Activated naive CD4-positive, alpha-beta T cell treated with Interleukin-2 at 50 U/mL for 16 hours (primary cell): ENCODE results near the gene OR5AN1.
"Not testable (repeated sequence)": the region's sequence is repeated elsewhere in the genome, so short reads cannot be mapped to it uniquely, and the experiment has no call there.

Source experiments
- DNase-seq: peaks from one replicate; pipeline ENCODE4 v3.0.0-alpha.2; 2020

The OR5AN1 gene, protein sequence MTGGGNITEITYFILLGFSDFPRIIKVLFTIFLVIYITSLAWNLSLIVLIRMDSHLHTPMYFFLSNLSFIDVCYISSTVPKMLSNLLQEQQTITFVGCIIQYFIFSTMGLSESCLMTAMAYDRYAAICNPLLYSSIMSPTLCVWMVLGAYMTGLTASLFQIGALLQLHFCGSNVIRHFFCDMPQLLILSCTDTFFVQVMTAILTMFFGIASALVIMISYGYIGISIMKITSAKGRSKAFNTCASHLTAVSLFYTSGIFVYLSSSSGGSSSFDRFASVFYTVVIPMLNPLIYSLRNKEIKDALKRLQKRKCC

DNA sequence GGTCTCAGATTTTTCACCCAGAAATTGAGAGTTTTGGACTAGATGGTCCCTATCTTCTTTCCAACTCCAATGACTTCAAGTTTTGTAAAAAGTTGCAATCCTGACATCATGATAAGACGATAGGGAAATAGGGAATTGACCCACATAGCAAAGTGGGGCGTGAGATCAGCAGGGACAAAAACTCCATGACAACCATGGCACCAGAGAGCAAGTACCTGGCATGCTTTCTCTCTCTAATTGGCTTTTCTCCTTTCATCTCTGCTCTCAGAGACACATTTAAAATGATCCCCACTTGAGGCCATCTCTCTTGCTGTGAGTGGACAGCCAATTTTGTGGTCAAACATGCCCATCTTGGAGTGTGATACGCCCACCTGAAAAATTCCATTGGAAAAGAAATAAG, at the start of gene OR5AN1:
Gene OR5AN1 (plus strand): TSS at position 301 of the 400 bp plus-strand sequence. CDS start 5,564 bp downstream, outside the sequence.
- DNase-seq: no peak

DNA sequence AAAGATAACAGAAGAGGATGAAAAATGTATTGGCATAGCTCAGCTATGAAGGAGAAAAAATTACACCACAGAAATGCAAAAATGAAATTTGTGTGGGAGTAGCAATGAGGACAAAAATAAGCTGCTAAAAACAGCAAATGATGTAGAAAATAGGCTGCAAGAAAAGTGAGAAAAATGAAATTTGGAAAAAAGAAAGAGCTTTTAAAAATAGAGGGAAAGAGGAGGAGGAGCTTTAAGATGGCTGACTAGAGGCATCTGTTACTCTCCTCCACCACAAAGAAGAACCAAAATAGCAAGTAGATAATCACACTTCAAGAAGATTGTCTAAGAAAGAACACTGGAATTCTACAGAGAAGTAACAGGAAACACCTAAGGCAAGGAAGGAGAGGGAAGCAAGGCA, 23.7 kb upstream of the OR5AN1 start:
- DNase-seq: no peak

DNA sequence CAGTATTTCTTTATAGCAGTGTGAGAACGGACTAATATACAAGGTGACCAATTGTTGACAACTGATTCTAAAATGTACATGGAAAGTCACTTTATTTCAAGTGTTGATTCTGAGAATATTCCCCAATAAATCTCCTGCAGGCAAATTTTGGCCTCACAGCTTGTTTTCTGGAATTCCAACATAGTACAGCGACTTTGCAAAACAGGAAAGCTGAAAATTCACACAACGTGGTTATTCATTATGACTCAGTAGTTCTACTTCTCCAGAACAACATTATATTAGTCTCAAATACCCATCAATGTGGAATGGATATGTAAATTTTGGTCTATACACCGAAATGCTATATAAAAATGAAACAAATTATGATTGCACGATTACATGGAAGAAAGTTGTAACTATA, 22.5 kb upstream of the OR5AN1 start:
- DNase-seq: no peak

DNA sequence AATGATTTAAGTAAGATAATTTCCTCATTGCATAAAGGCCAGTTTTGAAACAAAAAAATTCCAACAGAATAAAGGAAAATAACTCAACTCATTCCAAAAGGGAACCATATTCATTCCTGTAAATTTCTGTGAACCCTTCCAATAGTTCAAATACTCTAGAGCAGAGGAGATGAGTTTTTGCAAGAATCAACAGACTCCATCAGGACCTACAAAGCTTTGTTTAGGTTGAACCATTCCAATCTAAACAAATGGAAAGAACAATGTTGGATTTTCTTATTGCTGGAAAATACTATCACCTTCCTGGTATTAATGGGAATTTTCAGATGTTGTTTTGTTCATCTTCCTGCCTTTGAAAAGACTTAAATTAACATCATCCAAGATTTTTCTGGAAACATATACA, 21.8 kb upstream of the OR5AN1 start:
- no peak for DNase-seq

DNA sequence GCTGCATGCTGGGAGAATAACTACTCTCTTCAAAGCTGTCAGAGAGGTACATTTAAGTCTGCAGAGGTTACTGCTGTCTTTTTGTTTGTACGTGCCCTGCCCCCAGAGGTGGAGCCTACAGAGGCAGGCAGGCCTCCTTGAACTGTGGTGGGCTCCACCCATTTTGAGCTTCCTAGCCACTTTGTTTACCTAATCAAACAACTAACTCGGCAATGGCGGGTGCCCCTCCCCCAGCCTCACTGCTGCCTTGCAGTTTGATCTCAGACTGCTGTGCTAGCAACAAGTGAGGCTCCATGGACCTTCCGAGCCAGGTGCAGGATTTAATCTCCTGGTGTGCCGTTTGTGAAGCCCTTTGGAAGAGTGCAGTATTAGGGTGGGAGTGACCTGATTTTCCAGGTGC, 9.0 kb upstream of the OR5AN1 start:
- not testable (repeated sequence) for DNase-seq

DNA sequence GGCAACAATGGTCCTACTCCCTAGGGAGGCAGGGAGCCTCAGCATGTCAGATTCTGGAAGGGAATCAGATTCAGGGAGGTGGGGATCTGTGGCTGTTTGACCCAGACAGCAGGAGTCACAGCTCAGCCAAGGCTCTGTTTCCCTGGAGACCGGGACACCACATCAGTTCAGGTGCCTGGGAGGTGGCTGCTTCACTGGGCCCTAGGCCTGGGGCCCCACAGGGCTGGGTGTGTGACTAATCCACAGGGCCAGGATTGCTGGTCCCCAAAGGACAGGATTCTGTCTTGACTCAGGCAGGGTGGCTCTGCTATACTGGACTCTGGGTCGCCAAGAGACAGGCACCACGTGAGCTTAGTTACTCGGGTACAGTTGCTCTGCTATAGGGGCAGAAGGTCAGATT, 3.5 kb upstream of the OR5AN1 start:
- DNase-seq: no peak

DNA sequence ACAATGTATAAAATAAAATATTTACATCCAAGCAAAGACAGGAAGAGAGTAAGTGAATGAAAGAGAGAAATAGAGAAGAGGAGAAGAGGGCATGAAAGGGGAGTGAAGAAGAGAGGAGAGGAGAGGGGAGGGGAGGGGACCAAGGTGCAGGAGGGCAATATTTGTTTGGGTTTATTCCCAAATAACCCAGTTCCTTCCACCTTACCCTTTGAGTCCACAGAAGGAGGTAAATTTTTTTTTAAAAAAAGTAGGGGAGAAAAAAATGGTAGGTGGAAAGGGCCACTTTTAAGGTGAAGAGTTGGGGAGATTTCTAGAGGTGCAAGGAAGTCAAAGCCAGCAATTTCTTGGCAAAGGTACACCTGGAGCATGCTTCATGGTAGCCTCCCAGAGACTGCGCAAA, 2.1 kb upstream of the OR5AN1 start:
- DNase-seq: no peak

DNA sequence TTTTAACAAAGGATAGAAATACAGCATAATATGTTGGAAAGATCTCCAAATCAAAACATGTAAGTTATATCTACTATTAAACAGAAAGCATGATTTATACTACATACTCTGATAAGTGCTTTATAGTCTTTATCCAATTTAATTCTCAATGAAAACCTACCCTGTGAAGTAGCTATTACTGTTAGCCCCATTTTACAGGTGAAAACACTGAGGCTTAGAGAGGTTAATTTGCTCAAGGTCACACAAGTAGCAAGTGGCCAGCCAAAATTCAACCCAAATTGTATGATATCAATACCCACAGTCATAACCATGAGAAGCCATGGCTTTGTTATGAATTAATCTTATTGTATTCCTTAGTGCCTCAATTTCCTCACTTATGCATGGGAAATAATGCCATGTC, 675 bp upstream of the OR5AN1 start:
- no peak for DNase-seq

DNA sequence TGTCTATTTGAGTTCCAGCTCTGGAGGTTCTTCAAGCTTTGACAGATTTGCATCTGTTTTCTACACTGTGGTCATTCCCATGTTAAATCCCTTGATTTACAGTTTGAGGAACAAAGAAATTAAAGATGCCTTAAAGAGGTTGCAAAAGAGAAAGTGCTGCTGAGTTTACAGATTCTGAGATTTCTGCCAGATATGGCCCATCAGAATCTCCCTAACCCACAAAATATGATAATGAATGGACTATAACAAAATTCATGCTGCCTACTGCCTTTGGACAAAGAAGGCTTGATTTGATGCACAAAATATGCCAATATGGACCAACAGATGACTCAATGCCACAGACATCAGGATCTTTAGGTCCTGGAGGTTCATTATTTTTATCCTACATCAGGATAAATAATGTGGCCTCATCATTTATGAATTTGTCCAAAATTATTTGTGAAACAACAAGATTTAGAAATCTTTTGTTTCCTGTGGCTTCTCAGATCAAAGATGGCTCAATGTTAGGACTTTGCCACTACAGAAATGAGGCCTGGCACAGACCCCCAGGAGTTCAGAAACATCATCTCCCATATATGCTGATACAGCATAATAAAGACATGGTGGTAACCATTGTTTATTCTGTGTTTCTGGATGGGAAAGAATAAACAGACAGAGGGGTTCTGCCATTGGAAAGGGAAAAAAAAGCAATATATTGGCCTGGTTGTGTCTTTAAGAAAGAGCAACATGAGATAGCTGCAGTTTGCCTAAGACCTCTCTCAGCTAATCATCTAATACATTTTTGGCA, 6.7 kb downstream of the OR5AN1 start:
- no peak for DNase-seq

DNA sequence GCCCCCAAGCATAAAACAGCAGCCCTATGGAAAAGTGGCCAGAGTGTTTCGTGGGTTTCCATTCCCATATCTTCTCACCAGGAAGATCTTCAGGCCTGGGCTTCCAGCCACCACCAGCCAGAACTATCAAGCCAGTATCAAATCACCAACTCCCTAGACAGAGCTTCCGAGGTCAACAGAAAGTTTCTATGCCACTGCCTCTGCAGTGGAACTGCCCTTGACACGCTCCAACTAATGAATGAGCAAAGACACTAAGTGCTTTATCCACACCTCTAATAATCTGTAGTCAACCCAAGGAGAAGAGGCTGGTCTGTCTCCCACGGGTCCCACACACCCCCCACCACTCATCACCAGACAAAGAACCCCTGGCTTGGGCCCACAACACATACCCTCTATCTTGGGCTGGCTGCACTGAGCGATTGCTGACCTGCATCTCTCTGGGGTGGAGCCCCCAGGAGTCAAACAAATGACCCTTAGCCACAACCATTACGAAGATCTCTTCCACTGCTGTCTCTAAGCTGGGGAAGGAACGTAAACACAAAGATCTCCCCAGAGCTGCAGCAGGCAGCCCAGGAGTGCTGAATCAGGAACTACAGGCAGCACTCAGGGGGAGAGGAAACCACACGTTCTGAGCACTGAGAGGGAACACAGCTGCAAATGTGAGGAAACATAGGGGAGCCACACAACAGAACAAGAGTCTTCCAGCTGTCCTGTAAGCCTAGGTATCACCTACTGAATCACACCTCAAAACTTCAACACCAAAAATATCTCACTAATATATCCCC, 9.7 kb downstream of the OR5AN1 start:
- no peak for DNase-seq

DNA sequence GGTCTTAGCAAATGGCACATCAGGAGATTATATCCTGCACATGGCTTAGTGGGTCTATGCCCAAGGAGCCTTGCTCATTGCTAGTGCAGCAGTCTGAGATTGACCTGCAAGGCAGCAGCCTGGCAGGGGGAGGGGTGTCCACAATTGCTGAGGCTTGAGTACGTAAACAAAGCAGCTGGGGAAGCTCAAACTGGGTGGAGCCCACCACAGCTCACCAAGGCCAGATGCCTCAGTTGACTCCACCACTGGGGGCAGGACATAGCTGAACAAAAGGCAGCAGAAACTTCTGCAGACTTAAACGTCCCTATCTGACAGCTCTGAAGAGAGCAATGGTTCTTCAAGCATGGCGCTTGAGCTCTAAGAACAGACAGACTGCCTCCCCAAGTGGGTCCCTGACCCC, 13.6 kb downstream of the OR5AN1 start:
- DNase-seq: not testable (repeated sequence)

DNA sequence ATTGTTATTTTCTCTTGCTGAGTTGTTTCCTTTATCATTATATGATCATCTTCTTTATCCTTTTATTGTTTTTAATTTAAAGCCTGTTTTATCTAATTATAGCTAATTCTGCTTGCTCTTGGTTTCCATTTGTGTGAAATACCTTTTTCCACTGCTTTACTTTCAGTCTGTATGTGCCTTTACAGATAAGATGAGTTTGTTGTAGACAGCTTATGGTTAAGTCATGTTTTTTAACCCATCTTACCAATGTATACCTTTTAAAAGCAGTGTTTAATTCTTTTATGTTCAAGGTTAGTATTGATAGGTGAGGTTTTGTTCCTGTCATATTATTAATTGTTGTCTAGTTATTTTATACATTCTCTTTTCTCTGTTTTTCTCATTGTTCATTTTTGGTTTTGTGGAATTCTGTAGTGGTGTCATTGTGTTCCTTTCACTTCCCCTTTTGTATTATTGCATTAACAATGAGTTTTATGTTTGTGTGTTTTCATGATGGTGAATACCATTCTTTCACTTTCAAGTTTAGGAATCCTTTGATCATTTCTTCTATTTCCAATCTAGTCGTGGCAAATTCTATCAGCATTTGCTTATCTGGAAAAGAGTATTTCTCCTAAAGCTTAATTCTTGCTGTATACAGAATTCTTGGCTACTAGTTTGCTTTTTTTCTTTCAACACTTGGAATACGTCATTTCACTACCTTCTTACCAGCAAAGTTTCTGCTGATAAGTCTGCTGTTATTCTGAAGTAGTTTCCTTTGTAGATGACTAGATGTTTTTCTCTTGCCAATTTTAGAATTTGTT, 21.8 kb downstream of the OR5AN1 start:
- no peak for DNase-seq

DNA sequence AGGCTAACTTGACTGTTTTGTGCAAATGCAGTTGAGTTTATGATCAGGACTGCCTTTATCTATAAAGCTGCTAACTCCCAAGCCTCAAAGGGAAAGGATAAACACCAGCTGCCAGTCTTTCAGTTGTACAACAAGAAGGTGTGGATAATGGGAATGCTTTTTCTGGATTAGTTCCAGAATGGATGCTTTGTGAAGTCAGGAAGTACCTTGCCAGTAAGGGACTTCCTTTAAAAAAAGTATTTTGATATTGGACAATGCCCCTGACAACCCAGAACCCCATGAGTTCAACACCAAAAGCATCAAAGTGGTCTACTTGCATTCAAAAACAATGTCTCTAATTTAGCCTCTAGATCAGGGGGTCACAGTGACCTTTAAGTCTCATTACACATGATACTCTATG, 35.5 kb downstream of the OR5AN1 start:
- no peak for DNase-seq

DNA sequence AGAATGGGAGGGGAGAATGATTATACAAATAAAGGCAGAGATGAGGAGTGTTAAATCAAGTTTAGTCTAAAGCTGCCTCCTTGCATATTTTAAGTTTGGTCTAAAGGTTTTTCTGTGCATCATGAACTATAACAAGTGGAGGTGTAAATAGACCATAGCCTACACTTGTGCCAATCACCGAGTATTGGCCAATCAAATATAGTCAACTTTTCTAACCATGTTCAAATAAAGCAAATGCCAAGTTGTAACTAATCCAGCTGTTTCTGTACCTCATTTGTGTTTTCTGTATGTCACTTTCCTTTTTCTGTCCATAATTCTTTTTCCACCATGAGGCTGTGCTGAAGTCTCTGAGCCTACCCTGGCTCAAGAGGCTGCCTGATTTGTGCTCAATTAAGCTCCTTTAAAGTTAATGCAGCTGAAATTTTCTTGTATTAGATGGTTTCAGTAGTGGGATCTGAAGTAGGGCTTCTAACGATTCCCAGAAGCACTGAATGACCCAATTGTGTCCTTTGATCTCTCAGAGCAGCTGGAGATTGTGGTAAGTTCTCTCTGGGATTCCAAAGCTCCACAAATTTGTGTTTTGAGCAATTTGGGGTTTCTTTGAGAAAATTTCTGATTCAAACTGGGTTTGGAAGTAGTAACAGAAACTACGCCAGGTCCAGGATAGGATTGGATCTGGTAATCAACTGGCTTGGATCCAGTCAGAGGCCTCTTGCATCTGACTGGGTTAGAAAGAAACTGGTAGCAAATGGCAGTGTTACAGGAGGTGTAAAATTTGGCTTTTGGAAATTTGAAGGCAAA, 42.0 kb downstream of the OR5AN1 start:
- no peak for DNase-seq

DNA sequence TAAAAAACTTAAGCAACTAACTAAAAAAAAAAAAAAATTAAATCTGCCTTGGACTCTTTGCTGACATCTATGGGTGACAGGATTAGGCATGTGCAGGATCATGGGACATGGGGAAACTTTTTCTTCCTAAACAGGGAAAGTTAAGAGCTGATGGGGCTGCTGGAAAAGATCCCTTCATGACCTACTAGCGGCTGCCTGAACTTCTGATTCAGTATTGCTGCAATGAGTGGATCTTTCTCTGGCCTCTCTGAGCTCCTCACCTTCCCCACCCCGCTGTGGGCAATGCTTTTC, 42.5 kb downstream of the OR5AN1 start:
- no peak for DNase-seq

DNA sequence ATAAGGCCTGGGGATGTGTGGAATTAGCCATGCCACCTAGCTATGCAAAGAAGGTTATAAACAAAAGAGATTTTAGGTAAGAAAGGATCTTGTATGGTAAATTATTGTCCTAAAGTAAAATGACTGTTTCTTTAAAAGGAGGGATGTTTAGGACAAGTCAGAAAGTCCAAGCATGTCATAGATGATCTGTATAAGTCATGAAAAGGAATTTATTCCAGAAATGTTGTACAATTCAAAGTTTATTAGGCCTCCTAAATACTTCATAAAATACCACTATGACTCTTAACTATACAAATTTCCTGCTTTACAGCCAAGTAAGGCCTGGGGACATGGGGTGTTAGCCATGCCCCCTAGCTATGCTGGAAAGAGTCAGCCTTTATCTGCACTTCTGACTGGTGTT, 44.9 kb downstream of the OR5AN1 start:
- DNase-seq: no peak

DNA sequence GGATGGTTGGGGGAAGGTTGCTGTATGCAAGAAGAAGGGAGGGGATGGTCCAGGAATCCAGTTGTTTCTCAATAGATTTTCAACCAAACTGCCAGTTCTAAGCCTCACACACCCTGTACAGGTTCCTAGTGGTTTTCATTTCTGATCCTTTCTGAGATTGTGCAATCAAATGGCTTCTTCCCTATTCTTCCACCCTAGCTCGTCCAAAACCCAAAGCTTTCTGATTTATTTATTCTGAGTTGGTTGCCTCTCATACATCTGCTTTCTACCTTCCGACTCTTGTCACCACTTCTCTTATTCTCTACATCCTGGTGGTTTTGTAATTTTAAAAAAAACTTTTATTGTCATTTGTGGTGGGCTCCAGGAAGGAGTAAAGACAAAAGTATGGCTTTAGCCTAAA, 55.0 kb downstream of the OR5AN1 start:
- no peak for DNase-seq

DNA sequence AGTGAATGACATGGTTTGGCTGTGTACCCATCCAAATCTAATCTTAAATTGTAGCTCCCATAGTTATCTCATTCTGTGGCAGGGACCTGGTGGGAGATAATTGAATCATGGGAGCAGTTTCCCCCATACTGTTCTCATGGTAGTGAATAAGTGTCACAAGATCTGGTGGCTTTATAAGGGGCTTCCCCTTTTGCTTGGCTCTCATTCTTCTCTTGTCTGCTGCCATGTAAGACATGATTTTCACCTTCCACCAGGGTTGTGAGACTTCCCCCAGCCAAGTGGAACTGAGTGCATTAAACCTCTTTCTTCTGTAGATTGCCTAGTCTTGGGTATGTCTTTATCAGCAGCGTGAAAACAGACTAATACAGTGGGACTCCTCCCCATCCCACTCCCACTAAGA, 56.4 kb downstream of the OR5AN1 start:
- no peak for DNase-seq

DNA sequence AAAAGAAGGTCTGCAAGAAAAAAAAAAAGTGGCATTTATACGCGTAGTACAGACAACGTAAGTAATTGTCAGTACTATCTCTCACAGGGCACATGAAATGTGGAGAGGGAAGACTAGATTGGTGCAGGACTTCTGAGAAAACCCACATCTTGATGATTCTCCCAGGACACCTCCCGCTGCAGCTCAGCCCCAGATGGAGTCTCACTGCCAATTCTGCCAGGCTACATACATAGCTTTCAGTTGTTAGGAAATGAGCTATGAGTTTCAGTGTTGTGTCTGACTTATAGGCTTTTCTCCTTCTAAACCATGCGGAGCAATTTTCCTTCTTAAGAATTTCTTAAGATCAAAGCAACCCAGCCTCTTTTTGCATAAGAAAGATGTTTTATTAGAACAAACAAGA, 57.9 kb downstream of the OR5AN1 start:
- DNase-seq: no peak

DNA sequence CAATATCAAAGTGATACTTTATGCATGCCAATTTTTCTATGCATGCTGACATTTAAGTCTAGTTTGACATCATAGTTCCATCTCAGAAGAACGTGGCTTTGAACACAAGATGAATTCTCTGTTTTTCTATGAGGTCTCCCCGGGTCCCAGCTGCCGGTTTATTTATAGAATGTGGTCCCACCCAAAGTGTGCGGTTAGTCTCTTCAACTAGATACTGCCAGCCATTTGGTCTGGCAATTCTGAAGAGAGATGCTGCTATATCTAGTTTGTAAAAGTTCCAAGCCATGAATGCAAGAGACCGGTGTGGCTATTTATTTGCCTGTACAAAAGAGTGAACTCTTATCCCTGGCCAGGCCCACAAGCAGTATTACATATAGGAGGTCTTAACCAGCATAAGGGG, 58.3 kb downstream of the OR5AN1 start:
- DNase-seq: no peak

DNA sequence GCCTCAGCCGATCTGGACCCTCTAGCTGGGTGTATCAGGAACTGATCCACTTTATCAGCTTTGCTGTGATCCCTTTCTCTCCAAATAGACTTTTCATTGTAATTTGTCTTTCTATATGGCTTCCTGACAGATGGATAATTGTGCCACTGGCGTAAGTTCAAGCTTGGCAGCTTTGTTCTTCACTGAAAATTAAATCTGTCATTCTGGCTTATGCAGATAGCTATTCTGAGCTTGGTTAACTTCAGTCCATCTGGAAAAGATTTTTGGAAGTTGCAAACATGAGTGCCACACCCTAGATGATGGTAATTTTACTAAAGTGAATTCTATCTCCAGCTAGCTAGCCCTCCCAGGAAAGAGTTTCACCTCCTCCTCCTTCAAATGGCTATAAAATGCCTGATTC, 59.5 kb downstream of the OR5AN1 start:
- no peak for DNase-seq
